NCI-H774 (cell line): ENCODE measurements around the gene COMTD1.
"Not testable (repeated sequence)": the region's sequence is repeated elsewhere in the genome, so short reads cannot be mapped to it uniquely, and the experiment has no call there.

Source experiments
- DNase-seq: peaks from one replicate; lab custom pipeline; 2025; lab: John Stamatoyannopoulos, UW

The COMTD1 gene

DNA sequence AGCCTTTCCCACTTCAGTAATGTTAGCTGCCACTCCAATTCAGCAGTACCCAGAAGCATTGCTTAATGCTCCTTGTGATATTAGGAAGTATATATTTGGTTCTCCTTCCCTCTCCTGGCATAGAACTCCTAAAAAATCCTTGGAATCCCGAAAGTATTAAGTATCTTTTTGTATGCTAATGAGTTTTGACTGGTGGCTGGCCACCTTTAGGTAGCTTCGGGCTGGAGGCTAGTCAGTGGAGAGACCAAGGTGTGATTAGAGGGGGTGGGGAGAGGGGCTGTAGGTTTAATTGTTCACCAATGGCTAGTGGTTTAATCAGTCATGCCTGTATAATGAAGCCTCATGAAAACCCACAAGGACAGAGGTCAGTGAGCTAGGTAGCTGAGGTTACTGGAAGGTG is 12.2 kb downstream of the COMTD1 start:
- DNase-seq, result no peak

DNA sequence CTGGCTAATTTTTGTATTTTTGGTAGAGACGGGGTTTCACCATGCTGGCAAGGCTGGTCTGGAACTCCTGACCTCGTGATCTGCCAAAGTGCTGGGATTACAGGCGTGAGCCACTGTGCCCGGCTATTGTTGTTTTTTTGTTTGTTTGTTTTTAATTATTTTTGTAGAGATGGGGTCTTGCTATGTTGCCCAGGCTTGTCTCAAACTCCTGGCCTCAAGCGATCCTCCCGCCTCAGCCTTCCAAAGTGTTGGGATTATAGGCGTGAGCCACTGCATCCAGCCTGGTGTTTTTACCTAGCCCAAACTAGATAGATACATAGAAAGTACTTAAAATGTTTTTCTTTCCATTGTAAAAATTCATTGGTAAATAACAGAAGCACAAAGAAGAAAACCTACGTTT is 14.3 kb downstream of the COMTD1 start:
- DNase-seq, result not testable (repeated sequence)

DNA sequence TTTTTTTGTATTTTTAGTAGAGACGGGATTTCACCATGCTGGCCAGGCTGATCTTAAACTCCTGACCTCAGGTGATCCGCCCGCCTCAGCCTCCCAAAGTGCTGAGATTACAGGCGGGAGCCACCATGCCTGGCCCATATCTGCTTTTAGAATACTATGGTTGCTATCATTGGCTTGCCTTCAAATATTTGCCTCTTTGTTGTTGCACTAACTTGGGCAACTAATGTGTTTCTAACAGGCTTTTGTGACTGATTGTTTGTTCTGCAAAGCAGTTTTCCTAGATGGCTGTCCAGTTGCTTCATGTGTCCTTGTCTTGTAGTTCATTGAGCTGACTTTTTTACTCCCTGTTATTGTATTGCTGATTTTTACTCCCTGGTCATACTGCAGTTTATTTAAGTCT is 15.5 kb downstream of the COMTD1 start:
- DNase-seq, result no peak

DNA sequence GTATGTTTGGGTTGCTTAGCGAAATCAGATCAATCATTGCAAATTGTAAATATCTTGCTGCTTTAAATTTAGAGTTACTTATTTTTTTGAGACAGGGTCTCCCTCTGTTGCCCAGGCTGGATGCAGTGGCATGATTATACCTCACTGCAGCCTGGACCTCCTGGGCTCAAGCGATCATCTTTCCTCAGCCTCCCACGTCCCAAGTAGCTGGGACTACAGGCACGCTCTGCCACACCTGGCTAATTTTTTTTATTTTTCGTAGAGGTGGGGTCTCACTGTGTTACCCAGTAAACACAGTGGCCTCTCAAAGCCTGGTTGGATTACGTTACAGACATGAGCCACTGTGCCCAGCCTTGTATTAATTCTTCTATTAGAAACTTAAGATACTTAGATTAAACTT is 23.4 kb downstream of the COMTD1 start:
- DNase-seq, result no peak

DNA sequence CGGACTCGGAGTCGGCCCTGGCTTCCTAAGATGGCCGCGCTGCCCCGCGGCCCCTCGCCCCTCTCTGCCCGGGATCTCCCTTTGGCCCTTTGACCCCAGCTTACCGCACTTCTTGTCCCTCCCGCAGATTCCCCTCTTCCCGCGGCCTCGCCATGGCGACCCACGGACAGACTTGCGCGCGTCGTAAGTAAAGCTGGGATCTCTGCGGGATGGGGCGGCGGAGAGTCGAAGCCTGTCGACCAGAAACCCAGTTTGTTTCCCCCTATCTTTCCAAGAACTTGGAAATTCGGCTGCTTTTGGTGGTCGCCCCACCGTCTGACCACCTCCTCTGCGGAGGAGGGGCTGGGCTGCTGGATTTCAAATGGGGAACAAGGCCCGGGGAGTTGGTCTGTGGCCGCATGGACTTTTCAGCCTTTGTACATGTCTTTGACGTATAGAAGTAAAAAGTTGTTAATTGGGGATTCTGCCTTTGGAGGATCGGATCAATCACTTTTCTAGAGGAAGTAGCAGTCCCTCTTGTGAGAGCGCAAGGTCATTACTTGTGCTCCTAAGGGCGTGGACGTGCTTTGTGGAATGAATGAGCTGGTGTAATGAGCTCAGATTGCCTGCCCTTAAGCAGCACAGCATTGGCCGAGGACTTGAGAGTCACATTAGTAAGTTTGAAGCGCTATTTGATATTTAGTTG is 24.6 kb downstream of the COMTD1 start:
- DNase-seq, result no peak

DNA sequence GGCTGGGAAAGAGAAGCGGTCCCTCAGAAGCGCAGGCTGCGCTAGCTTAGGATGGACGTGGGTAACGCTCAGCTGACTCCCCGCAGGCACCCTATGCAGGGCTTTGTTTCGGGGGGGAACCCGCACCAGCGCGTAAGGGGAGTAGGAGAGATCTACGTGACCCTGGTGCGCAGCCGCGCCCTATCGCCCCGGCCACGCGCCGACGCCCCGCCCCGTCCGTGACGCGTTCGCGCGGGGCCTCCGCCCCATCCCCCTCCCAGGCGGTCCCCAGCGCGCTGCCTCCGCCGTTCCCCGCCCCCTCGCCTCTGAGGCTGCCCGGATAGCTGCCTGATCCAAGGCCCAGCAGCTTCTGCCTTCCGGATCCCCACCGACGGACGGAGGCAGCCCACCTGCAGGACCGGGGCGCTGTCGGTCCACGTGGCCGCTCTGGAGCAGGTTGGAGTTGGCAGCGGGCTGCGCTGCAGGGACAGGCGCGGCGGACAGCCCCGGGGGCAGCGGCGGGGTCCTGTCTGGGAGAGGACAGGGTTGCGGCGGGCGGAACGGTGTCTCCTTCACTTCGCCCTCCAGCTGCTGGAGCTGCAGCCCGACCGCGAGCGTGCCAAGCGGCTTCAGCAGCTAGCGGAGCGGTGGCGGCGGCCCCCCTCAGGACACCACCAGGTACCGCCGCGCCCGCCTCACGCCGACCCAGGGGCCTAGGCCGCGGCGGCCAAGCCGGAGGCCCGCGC is 25.3 kb downstream of the COMTD1 start, which contains the start of gene VDAC2:
Gene VDAC2, plus strand, starts transcription at position 515 of the 725 bp plus-strand sequence. CDS start 363 bp downstream, outside the sequence.
- DNase-seq, result peak; percentile 84

DNA sequence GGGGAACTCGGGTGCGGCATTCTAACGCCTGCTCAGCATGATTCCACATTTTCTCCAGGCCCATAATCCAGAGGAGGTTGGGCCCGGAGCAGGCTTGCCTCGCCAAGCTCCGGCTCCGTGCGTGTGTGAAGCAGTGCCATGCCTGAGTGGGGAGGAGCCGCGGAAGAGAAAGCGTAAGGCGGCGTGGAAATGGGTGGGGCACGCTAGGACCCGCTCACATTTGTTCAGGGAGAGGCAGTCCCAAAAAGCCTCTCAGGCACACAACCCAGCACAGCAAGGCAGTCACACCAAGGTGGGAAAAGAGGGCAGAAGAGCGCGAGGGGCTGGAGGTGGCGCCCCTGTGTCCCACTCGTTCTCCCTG is 25.9 kb downstream of the COMTD1 start:
- DNase-seq, result peak; percentile 54

DNA sequence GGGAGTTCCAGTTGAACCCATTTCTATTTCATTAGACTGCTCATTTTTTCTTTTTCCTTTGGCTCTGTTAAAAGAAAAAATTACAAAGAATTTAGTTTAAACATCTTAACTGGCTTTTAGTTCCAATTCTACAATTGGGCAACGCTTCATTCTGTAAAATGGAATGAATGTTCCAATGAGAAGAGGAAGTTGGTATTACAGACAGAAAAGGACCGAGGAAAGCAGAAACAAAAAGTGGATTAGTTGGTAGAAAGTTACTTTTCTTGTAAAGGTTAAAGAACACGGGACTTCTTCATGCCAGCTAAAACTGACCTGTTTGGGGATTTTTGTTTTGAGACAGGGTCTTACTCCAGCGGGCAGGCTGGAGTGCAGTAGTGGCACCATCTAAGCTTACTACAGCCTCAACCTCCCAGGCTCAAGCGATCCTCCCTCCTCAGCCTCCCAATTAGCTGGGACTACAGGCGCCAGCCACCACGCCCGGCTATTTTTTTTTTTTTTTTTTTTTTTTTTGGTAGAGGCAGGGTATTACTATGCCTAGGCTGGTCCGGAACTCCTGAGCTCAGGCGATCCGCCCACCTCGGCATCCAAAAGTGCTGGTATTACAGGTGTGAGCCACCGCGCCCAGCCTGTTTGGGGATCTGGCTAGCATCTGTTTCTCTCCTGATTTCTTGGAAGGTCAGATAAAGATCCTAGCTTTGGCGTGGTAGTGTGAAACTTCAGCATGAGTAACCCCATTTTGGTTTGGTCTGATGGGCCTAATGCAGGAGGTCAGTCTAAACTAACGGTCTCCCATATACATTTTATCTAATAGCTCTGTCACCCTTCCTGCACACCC is 26.5 kb downstream of the COMTD1 start:
- no peak for DNase-seq

DNA sequence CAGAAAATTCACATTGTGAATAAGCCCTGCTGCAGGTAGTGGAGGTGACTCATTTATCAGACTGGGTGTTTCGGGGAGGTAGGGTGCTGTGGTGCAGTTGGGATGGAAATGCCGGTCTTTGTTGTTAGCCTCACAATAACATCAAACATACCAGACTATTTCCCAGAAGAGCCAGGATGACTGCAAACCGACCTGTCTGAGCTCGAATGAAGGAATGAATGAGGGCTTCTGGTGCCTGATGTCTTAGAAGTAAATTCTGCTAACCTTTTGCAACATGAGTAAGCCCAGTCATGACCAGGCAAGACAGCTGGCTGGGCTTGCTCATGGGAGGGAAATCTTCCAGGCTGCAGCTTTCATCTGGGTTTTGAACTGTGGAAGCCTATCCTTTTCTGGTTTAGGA is 27.6 kb downstream of the COMTD1 start:
- DNase-seq, result no peak

DNA sequence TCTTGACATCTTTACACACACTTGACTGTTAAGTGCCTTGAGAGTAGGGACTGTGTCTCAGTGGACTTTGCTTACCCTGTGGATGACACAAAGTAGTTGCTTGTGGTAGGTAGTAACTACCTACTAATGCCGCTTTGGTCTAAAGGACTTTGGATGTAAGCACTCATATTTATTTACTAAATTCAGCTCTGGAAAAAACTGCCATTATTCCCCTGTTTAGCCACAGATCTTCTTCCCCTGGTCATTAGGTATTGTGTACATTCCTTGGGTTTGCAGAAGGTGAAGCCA is 28.0 kb downstream of the COMTD1 start:
- no peak for DNase-seq

DNA sequence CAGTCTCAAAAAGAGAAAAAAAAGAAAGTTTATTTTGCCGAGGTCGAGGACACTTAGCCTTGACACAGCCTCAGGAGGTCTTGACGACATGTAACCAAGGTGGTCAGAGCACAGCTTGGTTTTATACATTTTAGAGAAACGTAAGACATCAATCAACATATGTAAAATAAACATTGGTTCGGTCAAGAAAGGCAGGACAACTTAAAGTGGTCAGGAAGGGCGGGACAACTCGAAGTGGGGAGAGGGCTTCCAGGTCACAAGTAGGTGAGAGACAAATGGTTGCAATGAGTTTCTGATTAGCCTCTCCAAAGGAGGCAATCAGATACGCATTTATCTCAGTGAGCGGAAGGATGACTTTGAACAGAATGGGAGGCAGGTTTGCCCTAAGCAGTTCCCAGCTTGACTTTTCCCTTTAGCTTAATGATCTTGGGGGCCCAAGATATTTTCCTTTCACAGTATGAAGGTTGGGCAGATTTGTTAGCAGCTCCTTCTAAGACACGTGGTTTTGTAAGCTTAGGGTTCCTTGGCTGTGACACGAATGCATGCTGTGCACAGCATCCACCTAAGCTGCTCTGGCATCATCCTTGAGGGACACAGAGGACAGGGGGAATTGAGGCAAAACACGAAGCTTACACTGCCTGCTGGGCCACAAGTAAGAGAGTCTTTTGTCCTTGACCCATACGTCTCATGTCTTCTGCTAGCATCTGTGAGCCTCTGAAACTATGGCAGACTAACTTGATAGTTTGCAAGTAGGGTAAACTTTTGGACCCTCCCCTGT is 28.5 kb downstream of the COMTD1 start:
- no peak for DNase-seq

DNA sequence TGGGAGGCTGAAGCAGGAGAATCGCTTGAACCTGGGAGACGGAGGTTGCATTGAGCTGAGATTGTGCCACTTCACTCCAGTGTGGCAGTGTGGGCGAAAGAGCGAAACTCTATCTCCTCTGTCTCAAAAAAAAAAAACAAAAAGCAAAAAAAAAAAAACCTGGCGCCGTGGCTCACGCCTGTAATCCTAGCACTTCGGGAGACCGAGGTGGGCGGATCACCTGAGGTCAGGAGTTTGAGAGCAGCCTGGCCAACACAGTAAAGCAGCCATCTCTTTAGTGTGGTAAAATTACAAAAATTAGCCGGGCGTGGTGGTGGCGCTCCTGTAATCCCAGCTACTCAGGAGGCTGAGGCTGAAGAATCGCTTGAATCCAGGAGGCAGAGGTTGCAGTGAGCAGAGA is 29.1 kb downstream of the COMTD1 start:
- not testable (repeated sequence) for DNase-seq

DNA sequence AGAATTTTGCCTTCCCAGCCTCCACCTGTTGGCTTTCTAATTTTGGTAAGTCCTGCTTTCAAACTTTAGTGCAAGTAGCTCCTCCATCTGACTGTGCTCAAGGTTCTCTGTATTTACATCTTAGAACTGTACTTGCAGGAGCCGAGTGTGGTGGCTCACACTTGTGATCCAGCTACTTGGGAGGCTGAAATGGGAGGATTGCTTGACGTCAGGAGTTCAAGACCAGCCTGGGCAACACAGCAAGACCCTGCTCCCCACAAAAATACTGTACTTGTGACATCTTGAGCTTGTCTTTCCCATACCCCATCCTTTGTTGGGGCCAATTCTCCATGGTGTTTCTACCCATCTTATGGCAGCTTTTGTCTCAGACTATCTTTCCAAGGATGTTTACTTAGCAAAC is 29.8 kb downstream of the COMTD1 start:
- DNase-seq, result no peak

DNA sequence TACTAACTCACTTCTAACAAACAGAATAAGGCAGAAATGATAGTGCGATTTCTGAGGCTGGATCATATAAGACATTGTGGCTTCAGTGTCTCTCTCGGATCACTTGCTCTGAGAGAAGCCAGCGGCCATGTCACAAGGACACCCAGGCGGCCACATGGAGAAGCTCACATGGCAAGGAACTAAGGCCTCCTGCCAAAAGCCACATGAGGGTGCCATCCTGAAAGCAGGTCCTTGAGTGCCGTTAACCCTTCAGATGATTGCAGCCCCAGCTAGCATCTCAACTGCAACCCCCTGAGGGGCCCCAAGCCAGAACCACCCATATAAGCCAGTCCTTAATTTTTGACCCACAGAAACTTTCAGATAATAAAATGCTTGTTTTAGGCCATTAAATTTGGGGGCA is 32.0 kb downstream of the COMTD1 start:
- DNase-seq, result no peak

DNA sequence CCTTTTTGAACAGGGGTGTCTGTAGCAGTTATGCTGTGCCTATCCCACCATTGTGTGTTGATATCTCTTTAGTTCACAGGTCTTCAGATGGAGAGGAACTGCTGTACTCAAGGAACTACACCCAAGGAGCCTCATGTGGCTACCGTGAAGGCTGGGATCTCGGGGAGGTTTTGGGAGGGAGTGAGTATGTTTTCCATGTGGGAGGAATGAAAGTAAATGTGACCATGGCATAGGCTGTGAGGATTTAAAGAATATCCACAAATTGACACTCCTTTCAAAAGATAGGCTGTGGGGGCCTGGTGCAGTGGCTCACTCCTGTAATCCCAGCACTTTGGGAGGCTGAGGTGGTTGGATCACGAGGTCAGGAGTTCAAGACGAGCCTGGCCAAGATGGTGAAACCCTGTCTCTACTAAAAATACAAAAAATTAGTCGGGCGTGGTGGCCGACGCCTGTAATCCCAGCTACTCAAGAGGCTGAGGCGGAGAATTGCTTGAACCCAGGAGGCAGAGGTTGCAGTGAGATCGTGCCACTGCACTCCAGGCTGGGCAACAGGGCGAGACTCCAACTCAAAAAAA is 32.6 kb downstream of the COMTD1 start:
- DNase-seq, result not testable (repeated sequence)

DNA sequence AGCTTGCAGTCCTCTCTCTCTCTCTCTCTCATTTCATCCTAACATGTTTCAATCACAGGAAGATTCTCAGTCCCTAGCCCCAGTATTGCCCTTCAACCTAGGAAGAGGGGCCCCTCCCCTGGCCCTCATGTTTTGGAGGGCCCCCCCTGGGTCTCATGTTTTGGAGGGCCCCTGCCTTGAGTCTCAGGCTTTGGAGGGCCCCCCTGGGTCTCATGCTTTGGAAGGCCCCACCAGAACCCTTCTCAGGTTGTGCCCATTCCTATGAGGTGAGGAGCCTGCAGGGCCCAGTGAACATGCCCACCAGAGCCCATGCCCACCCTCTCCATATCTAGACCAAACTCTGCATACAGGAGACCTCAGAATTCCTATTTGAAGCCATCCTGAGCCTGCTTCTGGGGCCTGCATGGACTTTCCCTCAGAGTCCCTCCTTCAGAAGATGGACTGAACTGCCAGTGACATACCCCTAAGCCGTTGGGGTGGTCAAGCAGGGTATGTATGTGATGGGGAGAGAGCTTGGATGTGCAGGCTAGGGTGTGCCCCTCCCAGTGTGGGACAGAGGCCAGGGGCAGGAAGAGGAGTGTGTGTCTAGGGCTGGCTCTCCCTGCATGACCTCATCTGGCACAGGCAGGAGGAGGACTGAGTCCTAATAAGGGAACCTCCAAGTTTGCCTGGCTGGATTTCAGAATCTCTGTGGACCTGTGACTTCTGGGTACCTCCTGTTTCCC is 33.3 kb downstream of the COMTD1 start:
- no peak for DNase-seq

DNA sequence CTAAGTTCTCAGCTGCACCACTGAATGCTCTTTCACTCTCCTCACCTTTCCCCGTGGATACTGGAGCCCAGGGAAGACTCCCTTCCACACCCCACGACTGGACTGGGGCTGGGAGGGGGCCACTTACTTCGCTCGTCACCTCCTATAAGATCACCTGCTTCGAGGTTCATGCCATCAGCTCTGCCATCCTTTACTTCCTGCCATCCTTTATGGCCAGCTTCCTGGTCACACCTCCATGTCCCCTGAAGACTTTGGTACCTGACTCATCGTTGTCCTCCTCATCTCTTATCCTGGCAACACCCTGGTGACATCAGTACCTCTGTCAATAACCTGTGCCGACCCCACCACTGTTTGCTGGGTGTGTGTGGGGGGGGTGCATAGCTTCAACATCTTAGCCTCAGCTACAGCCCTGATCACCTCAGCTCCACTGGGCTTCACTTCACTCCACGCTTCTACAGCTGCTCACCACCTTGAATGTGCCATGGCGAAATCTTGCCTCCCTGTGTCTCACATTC is 33.9 kb downstream of the COMTD1 start:
- no peak for DNase-seq

DNA sequence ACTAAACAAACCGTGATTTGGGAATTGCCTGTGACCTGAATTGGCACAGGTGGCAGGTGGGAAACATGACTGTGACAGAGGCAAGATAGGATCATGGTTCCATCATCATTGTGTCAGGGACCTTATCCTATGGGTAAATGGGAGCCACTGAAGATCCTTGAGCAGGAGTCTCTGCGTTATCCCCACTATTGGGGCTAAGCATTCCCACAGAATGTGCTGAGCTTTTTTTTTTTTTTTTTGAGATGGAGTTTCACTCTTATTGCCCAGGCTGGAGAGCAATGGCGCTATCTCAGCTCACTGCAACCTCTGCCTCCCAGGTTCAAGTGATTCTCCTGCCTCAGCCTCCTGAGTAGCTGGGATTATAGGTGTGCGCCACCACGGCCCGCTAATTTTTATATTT is 35.8 kb downstream of the COMTD1 start:
- not testable (repeated sequence) for DNase-seq

DNA sequence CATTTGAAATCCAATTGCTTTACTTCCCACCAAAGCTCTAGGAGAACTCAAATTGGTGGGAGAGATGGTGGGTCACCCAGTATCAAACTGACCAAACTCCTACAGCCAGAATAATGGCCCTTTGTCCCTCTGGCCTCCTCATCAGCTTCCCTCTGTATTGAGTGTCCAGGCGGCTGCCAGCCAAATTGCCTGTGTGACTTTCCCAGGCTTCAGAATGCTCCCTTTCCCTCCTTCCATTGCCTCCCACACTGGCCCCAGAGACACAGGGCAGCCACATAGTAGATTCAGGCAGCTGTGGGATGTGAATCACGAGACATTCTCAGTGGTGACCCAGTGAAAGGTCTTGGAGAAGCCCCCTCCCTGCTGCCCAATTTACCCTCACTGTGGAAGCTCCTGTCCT is 37.9 kb downstream of the COMTD1 start:
- DNase-seq, result no peak

DNA sequence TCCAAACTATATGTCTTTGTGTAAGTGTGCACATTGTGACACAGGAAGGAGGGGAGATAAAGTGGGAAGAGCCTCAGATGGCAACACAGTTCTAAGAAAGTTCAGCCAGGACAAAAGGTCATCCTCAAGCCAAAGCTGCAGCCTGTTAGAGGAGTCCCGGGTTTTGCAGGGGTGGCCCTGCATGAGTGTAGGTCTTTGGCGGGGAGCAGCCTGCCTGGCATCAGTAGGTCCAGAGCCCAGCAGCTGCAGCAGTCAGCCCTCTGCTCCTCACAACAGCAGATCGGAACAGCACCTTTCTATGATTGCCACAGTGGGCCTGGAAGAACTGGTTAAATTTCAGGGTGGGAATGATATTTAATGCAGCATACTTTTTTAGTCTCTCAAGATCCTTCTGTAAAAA is 38.7 kb downstream of the COMTD1 start:
- no peak for DNase-seq
